ENCODE results near the gene MARK4.
A peak's percentile ranks its signal among the peaks of the same experiment; 100 is the strongest.
"Not testable (repeated sequence)": the region's sequence is repeated elsewhere in the genome, so short reads cannot be mapped to it uniquely, and the experiment has no call there.

MARK4 gene

GRCh38 chr19:45217957-45218334, 33.1 kb upstream of the MARK4 start:
- no peak overlapping the region for H3K9ac ChIP-seq
- no peaks in the 10 kb centered on the region for H4K20me1 ChIP-seq
- no peak for TF ChIP-seq Cebpa-rat (IDR thresholded peaks at IDR 0.05)
- H3K4me1 ChIP-seq: peaks cover 34% of the 10 kb centered on the region
- no peaks in the 10 kb centered on the region for H3K36me3 ChIP-seq
- H3K27ac ChIP-seq: no peak overlapping the region
- no peak overlapping the region for H3K4me2 ChIP-seq
- peaks cover 13% of the 10 kb centered on the region; the same call in 1 of the 2 replicates for H3K27me3 ChIP-seq
- no peaks in the 10 kb centered on the region for H3K9me3 ChIP-seq
- no peak overlapping the region for H3K4me3 ChIP-seq

GRCh38 chr19:45218426-45218825, 32.6 kb upstream of the MARK4 start:
- peak overlapping the region; percentile 23 for H3K4me2 ChIP-seq
- peaks cover 13% of the 10 kb centered on the region; the same call in 1 of the 2 replicates for H3K27me3 ChIP-seq
- H3K27ac ChIP-seq: no peak overlapping the region
- no peak overlapping the region for H3K4me3 ChIP-seq
- no peaks in the 10 kb centered on the region for H4K20me1 ChIP-seq
- H3K4me1 ChIP-seq: peaks cover 33% of the 10 kb centered on the region
- no peaks in the 10 kb centered on the region for H3K9me3 ChIP-seq
- no peak overlapping the region for H3K9ac ChIP-seq
- no peaks in the 10 kb centered on the region for H3K36me3 ChIP-seq
- TF ChIP-seq Cebpa-rat (IDR thresholded peaks at IDR 0.05): no peak

- Histone ChIP-seq H4K20me1 (no peaks in the 10 kb centered on the region), H3K36me3 (no peaks in the 10 kb centered on the region), H3K4me1 (peaks cover 33% of the 10 kb centered on the region), H3K27me3 (peaks cover 13% of the 10 kb centered on the region; the same call in 1 of the 2 replicates), H3K4me3 (no peak overlapping the region), H3K9ac (no peak overlapping the region), H3K4me2 (peak overlapping the region; percentile 23), H3K9me3 (no peaks in the 10 kb centered on the region), H3K27ac (no peak overlapping the region)
- no peak for TF ChIP-seq Cebpa-rat (IDR thresholded peaks at IDR 0.05)
Measured at GRCh38 chr19:45218911-45219743, 31.9 kb upstream of the MARK4 start.

- Histone ChIP-seq H3K36me3 (no peaks in the 10 kb centered on the region), H4K20me1 (no peaks in the 10 kb centered on the region), H3K9me3 (no peaks in the 10 kb centered on the region), H3K27ac (no peak overlapping the region), H3K9ac (no peak overlapping the region), H3K4me3 (no peak overlapping the region), H3K27me3 (peaks cover 2% of the 10 kb centered on the region; the same call in 1 of the 2 replicates), H3K4me2 (no peak overlapping the region), H3K4me1 (peaks cover 15% of the 10 kb centered on the region)
- no peak for TF ChIP-seq Cebpa-rat (IDR thresholded peaks at IDR 0.05)
Measured at GRCh38 chr19:45222724-45223123, 28.3 kb upstream of the MARK4 start.

- Histone ChIP-seq H4K20me1 (no peaks in the 10 kb centered on the region), H3K9me3 (no peaks in the 10 kb centered on the region), H3K4me2 (no peak overlapping the region), H3K27ac (no peak overlapping the region), H3K4me3 (no peak overlapping the region), H3K27me3 (no peaks in the 10 kb centered on the region), H3K9ac (no peak overlapping the region), H3K36me3 (no peaks in the 10 kb centered on the region), H3K4me1 (peaks cover 15% of the 10 kb centered on the region)
- TF ChIP-seq Cebpa-rat (IDR thresholded peaks at IDR 0.05): no peak
Measured at GRCh38 chr19:45223879-45224278, 27.2 kb upstream of the MARK4 start.

- Histone ChIP-seq H3K9me3 (no peaks in the 10 kb centered on the region), H3K27me3 (no peaks in the 10 kb centered on the region), H3K4me3 (no peak overlapping the region), H3K4me1 (peaks cover 7% of the 10 kb centered on the region), H3K27ac (no peak overlapping the region), H3K36me3 (no peaks in the 10 kb centered on the region), H3K4me2 (no peak overlapping the region), H4K20me1 (no peaks in the 10 kb centered on the region), H3K9ac (no peak overlapping the region)
- TF ChIP-seq Cebpa-rat (IDR thresholded peaks at IDR 0.05): no peak
Measured at GRCh38 chr19:45224645-45225044, 26.4 kb upstream of the MARK4 start.

GRCh38 chr19:45229056-45229455, 22.0 kb upstream of the MARK4 start:
- H3K9me3 ChIP-seq, H4K20me1 ChIP-seq, H3K36me3 ChIP-seq, H3K9ac ChIP-seq, H3K4me3 ChIP-seq, H3K27me3 ChIP-seq, H3K4me2 ChIP-seq, H3K27ac ChIP-seq: not testable (repeated sequence)
- H3K4me1 ChIP-seq: peaks cover 37% of the 10 kb centered on the region

- H4K20me1 ChIP-seq: no peaks in the 10 kb centered on the region
- H3K4me1 ChIP-seq: peaks cover 65% of the 10 kb centered on the region
- H3K4me2 ChIP-seq: no peak overlapping the region
- H3K27me3 ChIP-seq: no peaks in the 10 kb centered on the region
- no peak overlapping the region for H3K4me3 ChIP-seq
- no peak overlapping the region for H3K9ac ChIP-seq
- no peak for TF ChIP-seq Cebpa-rat (IDR thresholded peaks at IDR 0.05)
- H3K9me3 ChIP-seq: no peaks in the 10 kb centered on the region
- no peaks in the 10 kb centered on the region for H3K36me3 ChIP-seq
- H3K27ac ChIP-seq: peak overlapping the region; percentile 0; the same call in 1 of the 2 replicates
Measured at GRCh38 chr19:45231891-45232290, 19.2 kb upstream of the MARK4 start.

- Histone ChIP-seq H3K36me3 (no peaks in the 10 kb centered on the region), H3K27me3 (no peaks in the 10 kb centered on the region), H3K4me1 (peaks cover 79% of the 10 kb centered on the region), H3K27ac (peak overlapping the region; percentile 93), H3K9me3 (no peaks in the 10 kb centered on the region), H3K9ac (peak overlapping the region; percentile 79; the same call in 1 of the 2 replicates), H3K4me3 (no peak overlapping the region), H4K20me1 (no peaks in the 10 kb centered on the region), H3K4me2 (peak overlapping the region; percentile 87)
- TF ChIP-seq Cebpa-rat (IDR thresholded peaks at IDR 0.05): no peak
Measured at GRCh38 chr19:45234089-45234869, 16.8 kb upstream of the MARK4 start.

GRCh38 chr19:45235485-45235884, 15.6 kb upstream of the MARK4 start:
- no peak for TF ChIP-seq Cebpa-rat (IDR thresholded peaks at IDR 0.05)
- peak overlapping the region; percentile 79 for H3K9ac ChIP-seq
- H3K27me3 ChIP-seq: no peaks in the 10 kb centered on the region
- peak overlapping the region; percentile 87 for H3K4me2 ChIP-seq
- no peaks in the 10 kb centered on the region for H3K36me3 ChIP-seq
- peak overlapping the region; percentile 93 for H3K27ac ChIP-seq
- H3K4me1 ChIP-seq: peaks cover 83% of the 10 kb centered on the region
- H3K4me3 ChIP-seq: peak overlapping the region; percentile 54
- H3K9me3 ChIP-seq: no peaks in the 10 kb centered on the region
- no peaks in the 10 kb centered on the region for H4K20me1 ChIP-seq
